ENCODE results near the gene CABCOCO1.

CABCOCO1 gene

GRCh38 chr10:61774031-61774430 is 111.3 kb downstream of the CABCOCO1 start:
- ChIA-PET POLR2A (no interaction called here), CTCF (no interaction called here)
- no peak for TF ChIP-seq CTCF (IDR thresholded peaks at IDR 0.05; ENCODE audit: control extremely low read depth, extremely low read depth, low read depth, missing control alignments)
- DNase-seq (ENCODE audit: extremely low spot score) = no peak

GRCh38 chr10:61775111-61775510 is 112.4 kb downstream of the CABCOCO1 start:
- CTCF ChIA-PET = no interaction called here
- no peak for TF ChIP-seq CTCF (IDR thresholded peaks at IDR 0.05; ENCODE audit: control extremely low read depth, extremely low read depth, low read depth, missing control alignments)
- POLR2A ChIA-PET = no interaction called here
- no peak for DNase-seq (ENCODE audit: extremely low spot score)

GRCh38 chr10:61776615-61777266 is 114.0 kb downstream of the CABCOCO1 start:
- TF ChIP-seq CTCF (IDR thresholded peaks at IDR 0.05; ENCODE audit: control extremely low read depth, extremely low read depth, low read depth, missing control alignments) = no peak
- CTCF ChIA-PET = no interaction called here
- DNase-seq (ENCODE audit: extremely low spot score) = no peak
- POLR2A ChIA-PET = no interaction called here

GRCh38 chr10:61778137-61778536 is 115.4 kb downstream of the CABCOCO1 start:
- no peak for TF ChIP-seq CTCF (IDR thresholded peaks at IDR 0.05; ENCODE audit: control extremely low read depth, extremely low read depth, low read depth, missing control alignments)
- ChIA-PET CTCF (interaction anchor here (1.0 kb wide), 1 partner anchor 9 kb away, joined by 3 read pairs; no protein-coding TSS in a partner anchor), POLR2A (no interaction called here)
- DNase-seq (ENCODE audit: extremely low spot score) = no peak

- no peak for TF ChIP-seq CTCF (IDR thresholded peaks at IDR 0.05; ENCODE audit: control extremely low read depth, extremely low read depth, low read depth, missing control alignments)
- ChIA-PET POLR2A (no interaction called here), CTCF (no interaction called here)
- no peak for DNase-seq (ENCODE audit: extremely low spot score)
Observed at GRCh38 chr10:61779276-61779675, 116.5 kb downstream of the CABCOCO1 start.

GRCh38 chr10:61779950-61780659 is 117.4 kb downstream of the CABCOCO1 start:
- POLR2A ChIA-PET = no interaction called here
- CTCF ChIA-PET = no interaction called here
- DNase-seq (ENCODE audit: extremely low spot score) = no peak
- no peak for TF ChIP-seq CTCF (IDR thresholded peaks at IDR 0.05; ENCODE audit: control extremely low read depth, extremely low read depth, low read depth, missing control alignments)

Data from GM10248 (cell line).